Hair follicle dermal papilla cell (primary cell): ENCODE measurements around the gene CCDC134. TPM values are rescaled to one million over a fixed set of nuclear protein-coding genes. Genes with fewer than 3 reads are reported as not detected.

Experiments used
- total RNA-seq: library from RNA; depleted of rRNA; stranded (reverse); fragments of >200 nt; gene quantifications from 2 replicates; pipeline ENCODE4 v1.2.3, GENCODE V29; 2012

The CCDC134 gene
- 9.7 and 14.9 TPM in 2 replicates for total RNA-seq

GRCh38 chr22:41800348-41801146, at the start of gene CCDC134:
Gene CCDC134, plus strand, starts transcription at chr22:41800679. Its CDS starts 8,212 bp downstream, at chr22:41808891.

GRCh38 chr22:41832553-41833368, 32.3 kb downstream of the CCDC134 start, which contains the start of gene SREBF2:
Gene SREBF2, plus strand, starts transcription at chr22:41833105. Its CDS starts 166 bp downstream, at chr22:41833271.

Other genes with a start within 250 kb of the CCDC134 start
- gene CSDC2, start 239.7 kb upstream of the CCDC134 start, total RNA-seq = 2.3 and 6.1 TPM in 2 replicates
- gene PMM1, start 210.8 kb upstream of the CCDC134 start, total RNA-seq = 22.4 and 27.6 TPM in 2 replicates
- gene DESI1, start 179.6 kb upstream of the CCDC134 start, total RNA-seq = 19.0 and 21.3 TPM in 2 replicates
- gene XRCC6, start 179.4 kb upstream of the CCDC134 start, total RNA-seq = 197 and 227 TPM in 2 replicates
- 60.8 and 70.2 TPM in 2 replicates for gene SNU13, start 111.8 kb upstream of the CCDC134 start, total RNA-seq
- 0.32 and 0.73 TPM in 2 replicates for gene MEI1, start 101.2 kb upstream of the CCDC134 start, total RNA-seq
- gene SREBF2, start 32.4 kb downstream of the CCDC134 start, total RNA-seq = 98.8 and 109 TPM in 2 replicates
- not detected in 2 replicates for gene SHISA8, start 114.4 kb downstream of the CCDC134 start, total RNA-seq
- 0.16 and 0.36 TPM in 2 replicates for gene TNFRSF13C, start 126.1 kb downstream of the CCDC134 start, total RNA-seq
- gene CENPM, start 146.5 kb downstream of the CCDC134 start, total RNA-seq = 2.4 and 2.6 TPM in 2 replicates
- 5.1 and 8.3 TPM in 2 replicates for gene SEPTIN3, start 168.8 kb downstream of the CCDC134 start, total RNA-seq
- gene WBP2NL, start 198.1 kb downstream of the CCDC134 start, total RNA-seq = 1.6 and 2.2 TPM in 2 replicates